ENCODE results near the gene STK10.

Gene STK10

GRCh38 chr5:172107571-172107970 lies 80.5 kb downstream of the STK10 start:
- DNase-seq (ENCODE audit: low read depth), result no peak

- DNase-seq (ENCODE audit: low read depth), result peak; percentile 56
These were observed 81.3 kb downstream of the STK10 start for GRCh38 chr5:172106511-172107356.

GRCh38 chr5:172105811-172106210 lies 82.2 kb downstream of the STK10 start:
- DNase-seq (ENCODE audit: low read depth), result no peak

GRCh38 chr5:172104801-172105701 lies 83.0 kb downstream of the STK10 start:
- DNase-seq (ENCODE audit: low read depth), result no peak

- DNase-seq (ENCODE audit: low read depth), result no peak
These were observed 84.0 kb downstream of the STK10 start for GRCh38 chr5:172104021-172104420.

GRCh38 chr5:172102913-172103626 lies 85.0 kb downstream of the STK10 start:
- no peak for DNase-seq (ENCODE audit: low read depth)

- DNase-seq (ENCODE audit: low read depth), result no peak
These were observed 85.7 kb downstream of the STK10 start for GRCh38 chr5:172102218-172102870.

- DNase-seq (ENCODE audit: low read depth), result no peak
These were observed 86.3 kb downstream of the STK10 start for GRCh38 chr5:172101547-172102217.

GRCh38 chr5:172098883-172099282 lies 89.1 kb downstream of the STK10 start:
- DNase-seq (ENCODE audit: low read depth), result no peak

- no peak for DNase-seq (ENCODE audit: low read depth)
These were observed 90.0 kb downstream of the STK10 start for GRCh38 chr5:172098046-172098445.

GRCh38 chr5:172097356-172097755 lies 90.7 kb downstream of the STK10 start:
- no peak for DNase-seq (ENCODE audit: low read depth)

GRCh38 chr5:172096207-172096940 lies 91.7 kb downstream of the STK10 start:
- no peak for DNase-seq (ENCODE audit: low read depth)

GRCh38 chr5:172095368-172096206 lies 92.4 kb downstream of the STK10 start:
- no peak for DNase-seq (ENCODE audit: low read depth)

GRCh38 chr5:172093965-172094364 lies 94.1 kb downstream of the STK10 start:
- no peak for DNase-seq (ENCODE audit: low read depth)

- no peak for DNase-seq (ENCODE audit: low read depth)
These were observed 94.5 kb downstream of the STK10 start for GRCh38 chr5:172093559-172093958.

GRCh38 chr5:172091956-172092732 lies 95.9 kb downstream of the STK10 start:
- no peak for DNase-seq (ENCODE audit: low read depth)

- no peak for DNase-seq (ENCODE audit: low read depth)
These were observed 97.0 kb downstream of the STK10 start for GRCh38 chr5:172090976-172091547.
